Inflammatory macrophage treated with lipopolysaccharide for 1 hour (primary cell): Measurements from ENCODE around the gene PPAT.
"Not testable (repeated sequence)": the region's sequence is repeated elsewhere in the genome, so short reads cannot be mapped to it uniquely, and the experiment has no call there.

ENCODE experiments used
- DNase-seq, 2 donors: peaks; one replicate each; pipeline ENCODE4 v3.0.0-alpha.2; 2020 to 2022

Gene PPAT

DNA sequence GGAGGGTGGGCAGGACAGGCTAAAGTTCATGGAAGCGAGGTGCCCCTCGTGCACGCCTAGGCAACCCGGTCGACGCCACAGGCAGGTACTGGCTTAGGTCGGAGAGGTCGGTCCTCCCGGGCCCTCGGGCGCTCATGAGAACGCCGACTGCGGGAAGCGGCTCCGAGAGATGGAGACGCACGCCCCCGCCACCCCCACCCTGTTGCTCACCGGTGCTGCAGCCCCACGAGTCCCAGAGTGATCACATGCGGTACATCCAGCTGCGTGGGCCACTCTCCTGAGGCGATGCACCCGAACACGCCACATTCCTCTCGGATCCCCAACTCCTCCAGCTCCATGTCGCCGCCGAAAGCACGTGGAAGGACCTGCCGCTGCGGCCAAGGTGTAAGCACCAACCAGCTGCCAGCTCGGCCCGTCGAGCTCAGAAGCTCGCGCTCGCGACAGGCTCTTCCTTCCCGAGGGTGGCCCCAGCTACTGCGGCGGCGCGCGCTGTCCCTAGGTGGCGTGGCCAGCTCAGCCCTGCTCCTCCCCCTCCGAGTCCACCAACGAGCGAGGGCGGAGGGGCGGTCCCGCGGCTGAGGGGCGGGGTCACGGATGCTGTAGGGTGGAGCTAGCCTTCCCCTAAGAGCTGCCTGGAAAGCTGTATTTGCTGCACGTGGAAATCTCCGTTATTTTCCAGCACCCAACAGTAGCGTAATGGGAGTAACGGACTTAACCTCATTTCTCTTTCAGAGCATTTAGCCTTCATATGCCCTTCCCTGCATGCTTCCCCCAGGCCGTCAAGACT lies at the start of gene PPAT:
TSS of gene PPAT (minus strand) at position 476 of the 787 bp plus-strand sequence. CDS start at position 338, 138 bp downstream.
- peak; percentile 96 to 99 for DNase-seq

- no peak for DNase-seq
Observed at GRCh38 chr4:56480691-56481090, 45.3 kb upstream of the PPAT start.

GRCh38 chr4:56477192-56477702 lies 41.8 kb upstream of the PPAT start:
- DNase-seq: no peak

DNA sequence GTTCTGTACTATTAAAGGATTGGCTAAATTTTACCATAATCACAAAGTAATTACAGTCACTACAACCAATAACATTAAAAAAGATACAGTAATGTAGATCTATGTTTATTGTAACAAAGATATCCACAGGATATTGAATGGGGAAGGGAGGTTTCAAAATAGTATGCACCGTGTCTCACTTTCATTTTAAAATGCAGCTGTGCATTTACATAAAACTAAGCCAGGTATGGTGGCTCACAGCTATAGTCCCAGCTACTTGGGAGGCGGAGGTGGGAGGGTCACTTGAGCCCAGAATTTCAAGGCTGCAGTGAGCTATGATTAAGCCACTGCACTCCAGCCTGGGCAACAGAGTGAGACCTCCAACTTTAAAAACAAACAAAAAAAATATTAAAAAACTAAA lies 40.5 kb upstream of the PPAT start:
- no peak for DNase-seq

DNA sequence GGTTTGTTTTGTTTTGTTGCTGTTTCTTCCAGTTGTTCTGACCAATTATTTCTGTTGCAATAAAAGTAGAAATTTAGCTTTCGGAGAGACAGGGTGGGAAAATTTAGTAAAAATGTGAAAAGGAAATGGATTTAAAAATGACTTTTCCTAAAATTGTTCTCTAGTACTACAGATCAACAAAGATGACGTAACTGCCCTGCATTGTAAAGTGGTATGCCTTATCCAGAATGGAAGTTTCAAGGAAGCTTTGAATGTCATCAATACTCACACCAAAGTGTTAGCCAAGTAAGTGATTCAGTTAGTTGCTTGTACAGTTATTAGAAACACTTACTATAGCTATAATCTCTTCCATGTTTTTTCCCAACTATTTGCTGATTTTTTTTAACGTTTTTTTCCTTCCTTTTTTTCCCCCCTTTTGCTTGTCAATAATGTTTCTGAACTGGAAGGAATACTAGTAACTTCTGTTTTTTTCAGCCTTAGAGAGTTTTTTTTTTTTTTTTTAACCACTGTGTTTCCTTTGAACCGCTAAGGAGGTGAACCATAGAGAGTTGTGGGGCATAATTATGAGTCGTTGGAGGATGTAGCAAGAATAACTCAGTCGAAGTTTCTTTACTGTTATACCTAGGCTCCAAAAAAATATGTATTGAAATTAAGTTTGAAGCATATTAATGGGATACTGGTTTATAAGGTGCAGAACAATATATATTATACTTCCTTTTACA lies 34.2 kb upstream of the PPAT start:
- DNase-seq: no peak

GRCh38 chr4:56468097-56468422 lies 32.6 kb upstream of the PPAT start:
- DNase-seq: no peak

GRCh38 chr4:56467284-56468096 lies 32.1 kb upstream of the PPAT start, which contains the start of gene SRP72:
SRP72 (plus strand) TSS chr4:56467617; CDS start chr4:56467636, 19 bp downstream.
- DNase-seq: peak; percentile 82 to 84

DNA sequence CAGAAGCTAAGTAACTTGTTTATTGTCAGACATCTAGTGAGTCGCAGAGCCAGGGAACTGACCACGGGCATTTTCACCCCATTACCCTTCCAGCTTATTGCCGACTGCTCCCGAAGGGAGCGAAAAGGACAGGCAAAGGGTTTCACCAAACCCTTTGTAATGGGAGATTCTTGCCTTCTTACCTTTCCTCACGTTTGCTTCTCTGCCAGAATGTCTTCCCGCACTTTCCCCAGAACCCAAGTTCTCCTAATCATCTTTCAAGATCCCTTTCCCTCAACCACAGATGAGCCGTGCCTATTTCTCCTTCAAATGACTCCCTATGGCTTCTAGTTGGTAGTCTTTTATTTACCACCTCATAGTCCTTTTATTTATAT lies 31.5 kb upstream of the PPAT start:
- DNase-seq: no peak

DNA sequence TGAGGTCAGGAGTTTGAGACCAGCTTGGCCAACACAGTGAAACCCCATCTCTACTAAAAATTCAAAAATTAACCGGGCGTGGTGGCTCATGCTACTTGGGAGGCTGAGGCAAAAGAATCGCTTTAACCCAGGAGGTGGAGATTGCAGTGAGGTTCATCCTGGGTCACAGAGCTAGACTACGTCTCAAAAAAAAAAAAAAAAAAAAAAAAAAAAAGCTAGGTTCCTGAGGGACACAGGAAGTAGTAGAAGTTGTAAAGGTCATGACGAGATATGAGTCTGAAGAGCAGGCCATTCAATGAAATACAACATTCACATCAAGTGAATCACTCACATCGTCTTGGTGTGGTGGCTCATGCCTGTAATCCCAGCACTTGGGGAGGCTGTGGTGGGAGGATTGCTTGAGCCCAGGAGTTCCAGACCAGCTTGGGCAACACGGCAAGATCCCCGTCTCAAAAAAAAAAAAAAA lies 30.9 kb upstream of the PPAT start:
- peak; percentile 35 to 77 for DNase-seq

- no peak for DNase-seq
Observed at GRCh38 chr4:56465599-56466295, 30.3 kb upstream of the PPAT start.

DNA sequence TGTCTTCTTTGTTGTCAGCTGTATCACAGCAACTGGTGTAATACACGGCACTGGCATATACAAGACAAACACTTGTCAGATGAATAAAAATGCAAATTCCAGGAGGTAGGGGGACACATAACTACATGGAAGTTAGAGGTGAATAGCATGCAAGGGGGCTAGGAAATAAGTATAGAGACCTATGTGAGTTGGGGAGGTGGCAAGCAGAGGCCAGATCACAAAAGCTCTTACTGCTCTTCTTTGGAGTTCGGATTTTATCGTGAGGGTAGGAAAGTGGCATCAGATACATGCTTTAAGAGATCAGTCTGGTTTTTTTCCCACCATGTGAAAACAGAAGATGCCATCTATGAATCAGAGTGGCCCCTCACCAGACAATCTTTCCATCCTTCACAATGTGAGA lies 29.2 kb upstream of the PPAT start:
- no peak for DNase-seq

GRCh38 chr4:56463711-56464110 lies 28.3 kb upstream of the PPAT start:
- no peak for DNase-seq

DNA sequence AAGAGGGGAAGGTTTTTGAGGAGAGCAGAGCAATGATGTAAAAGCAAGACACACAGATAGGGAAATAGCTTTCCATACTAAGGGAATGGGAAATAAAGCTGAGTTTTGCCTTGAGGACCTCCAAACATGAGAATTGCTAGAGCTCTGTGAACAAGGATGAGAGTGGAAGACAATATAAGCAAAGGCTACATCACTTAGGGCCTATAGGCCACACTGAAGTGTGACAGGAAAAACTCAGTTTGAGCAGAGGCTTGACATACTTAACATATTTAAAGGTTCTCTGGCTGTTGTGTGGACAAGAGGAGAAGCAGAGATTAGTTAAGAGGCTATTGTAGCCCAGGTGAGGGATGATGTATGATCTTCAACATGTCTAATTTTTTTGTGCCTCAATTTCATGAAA lies 26.7 kb upstream of the PPAT start:
- no peak for DNase-seq

GRCh38 chr4:56460085-56460484 lies 24.7 kb upstream of the PPAT start:
- DNase-seq: no peak

DNA sequence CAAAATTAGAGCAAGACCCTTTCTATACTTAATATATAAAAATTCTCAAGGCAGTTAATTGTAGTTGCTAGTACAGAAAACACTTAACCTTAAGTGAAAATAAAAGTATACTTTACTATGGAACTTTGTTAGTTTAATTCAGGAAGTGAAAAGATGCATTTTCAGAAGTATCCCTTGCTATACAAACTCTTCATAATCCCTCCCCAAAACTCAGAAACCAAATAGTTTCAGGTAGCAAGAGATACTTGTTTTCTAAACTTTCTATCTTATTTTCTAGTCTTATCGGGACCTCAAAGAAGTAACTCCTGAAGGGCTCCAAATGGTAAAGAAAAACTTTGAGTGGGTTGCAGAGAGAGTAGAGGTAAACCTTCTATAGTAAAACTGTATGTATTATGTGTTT lies 14.9 kb upstream of the PPAT start:
- DNase-seq: no peak

GRCh38 chr4:56449475-56449874 lies 14.1 kb upstream of the PPAT start:
- not testable (repeated sequence) for DNase-seq

DNA sequence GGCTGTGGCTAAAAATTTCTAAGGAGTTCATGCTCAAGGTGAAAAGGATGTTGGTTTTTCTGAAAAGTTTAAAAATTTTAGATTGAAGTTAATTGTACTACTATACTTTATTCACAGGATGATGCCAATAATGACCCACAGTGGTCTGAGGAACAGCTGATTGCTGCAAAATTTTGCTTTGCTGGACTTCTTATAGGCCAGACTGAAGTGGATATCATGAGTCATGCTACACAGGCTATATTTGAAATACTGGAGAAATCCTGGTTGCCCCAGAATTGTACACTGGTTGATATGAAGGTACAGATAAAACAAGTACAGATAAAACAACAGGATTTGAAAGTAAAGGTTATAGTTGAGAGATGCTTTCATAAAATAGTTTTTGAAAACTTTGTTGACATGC lies 12.9 kb upstream of the PPAT start:
- DNase-seq: no peak

- DNase-seq: no peak
Observed at GRCh38 chr4:56445699-56446098, 10.3 kb upstream of the PPAT start.

DNA sequence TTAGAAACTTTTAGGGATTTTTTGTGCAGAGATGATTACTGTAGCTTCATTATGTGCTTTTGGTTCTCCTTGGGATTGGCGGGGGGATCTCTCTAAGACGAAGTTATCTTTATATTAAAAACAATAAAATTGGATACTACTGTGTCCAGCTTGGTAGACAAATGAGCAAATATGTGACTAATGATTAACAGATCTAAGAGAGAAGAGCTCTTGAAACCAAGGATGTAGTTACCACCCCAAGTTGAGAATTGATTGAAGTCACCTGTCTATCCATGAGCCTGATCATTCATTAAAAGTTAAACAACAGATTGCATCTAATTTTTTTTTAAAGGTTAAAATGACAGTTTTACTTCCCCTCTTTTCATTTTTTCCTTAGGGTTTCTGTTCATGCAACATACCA lies 9.3 kb upstream of the PPAT start:
- DNase-seq: no peak

GRCh38 chr4:56440983-56441382 lies 5.6 kb upstream of the PPAT start:
- no peak for DNase-seq

- DNase-seq: no peak
Observed at GRCh38 chr4:56438766-56439165, 3.4 kb upstream of the PPAT start.

- peak in 1 of 2 donors; percentile 23 for DNase-seq
Observed at GRCh38 chr4:56434599-56435139, 746 bp downstream of the PPAT start.
